Stimulated activated CD4-positive, alpha-beta T cell treated with anti-CD3 and anti-CD28 coated beads, TNF-alpha, amount 100 ng/mL, for 48 hours (primary cell): ENCODE measurements around the gene MBNL2.

Experiments
- DNase-seq, 3 donors: peaks; one replicate each; pipeline ENCODE4 v3.0.0-alpha.2; 2020; ENCODE audit warnings: low read depth in 3 of 3

Gene MBNL2

DNA sequence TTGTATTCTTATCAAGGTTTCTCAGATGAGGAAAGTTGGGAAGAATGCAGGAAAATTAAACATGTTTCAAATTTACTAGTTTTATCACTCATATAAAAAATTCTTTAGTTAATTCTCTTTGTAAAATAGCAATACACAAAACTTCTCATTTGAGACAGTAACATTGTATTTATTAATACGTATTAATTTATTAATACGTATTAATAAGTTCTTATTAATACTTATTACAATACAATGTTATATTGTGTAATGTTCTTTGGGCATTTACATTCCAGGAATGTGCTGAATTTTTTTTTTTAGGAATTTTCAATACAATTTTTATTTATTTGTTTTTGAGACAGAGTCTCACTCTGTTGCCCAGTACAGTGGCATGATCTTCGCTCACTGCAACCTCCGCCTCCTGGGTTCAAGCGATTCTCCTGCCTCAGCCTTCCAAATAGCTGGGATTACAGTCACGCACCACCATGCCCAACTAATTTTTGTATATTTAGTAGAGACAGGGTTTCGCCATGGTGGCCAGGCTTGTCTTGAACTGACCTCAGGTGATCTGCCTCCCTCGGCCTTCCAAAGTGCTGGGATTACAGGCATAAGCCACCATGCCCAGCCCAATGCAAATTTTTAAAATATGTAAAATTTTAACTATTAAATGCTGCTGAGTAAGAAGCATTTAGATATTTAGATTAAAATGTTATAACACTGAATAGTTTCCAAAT lies 31.6 kb downstream of the MBNL2 start:
- no peak for DNase-seq

DNA sequence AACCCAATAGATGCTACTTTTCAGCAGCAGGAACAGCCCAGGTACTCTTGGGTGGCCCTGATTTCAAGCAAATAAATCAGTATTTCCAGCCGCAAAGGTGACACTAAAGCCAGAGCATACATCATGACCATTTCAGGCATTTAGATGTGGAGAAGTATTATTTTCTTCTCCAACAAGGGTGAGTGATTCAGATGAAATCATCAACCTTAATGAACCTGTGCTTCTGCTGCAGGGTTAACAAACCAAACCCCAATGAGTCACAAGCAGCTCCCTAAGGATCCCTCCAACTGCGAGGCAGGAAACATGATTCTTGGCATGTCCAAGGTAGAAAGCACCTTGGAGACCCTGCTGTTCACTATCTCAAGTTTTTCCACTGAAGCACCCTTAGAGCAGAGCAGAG lies 32.7 kb downstream of the MBNL2 start:
- DNase-seq: no peak

DNA sequence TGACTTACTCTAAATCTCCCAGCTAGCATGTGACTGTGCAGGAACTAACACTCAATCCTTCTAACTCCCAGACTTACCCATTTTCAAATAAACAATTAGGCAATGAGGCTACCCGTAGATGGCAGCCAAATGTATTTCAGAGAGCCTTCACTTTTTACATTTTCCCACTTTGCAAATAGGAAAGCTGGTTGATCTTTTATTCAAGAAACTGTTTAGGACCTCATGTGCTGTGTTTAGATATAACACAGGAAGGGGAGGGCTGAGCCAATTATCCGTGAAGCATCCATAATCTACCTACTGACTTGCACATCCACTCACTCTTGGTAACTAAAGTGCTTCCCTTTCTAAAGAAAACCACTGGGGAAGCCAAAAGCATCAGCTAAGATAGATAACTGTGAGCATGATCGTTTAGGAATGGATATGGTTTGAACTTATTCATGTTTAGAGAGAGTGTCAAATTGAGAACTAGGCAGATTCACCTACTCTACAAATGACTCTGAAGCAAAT lies 33.4 kb downstream of the MBNL2 start:
- no peak for DNase-seq

DNA sequence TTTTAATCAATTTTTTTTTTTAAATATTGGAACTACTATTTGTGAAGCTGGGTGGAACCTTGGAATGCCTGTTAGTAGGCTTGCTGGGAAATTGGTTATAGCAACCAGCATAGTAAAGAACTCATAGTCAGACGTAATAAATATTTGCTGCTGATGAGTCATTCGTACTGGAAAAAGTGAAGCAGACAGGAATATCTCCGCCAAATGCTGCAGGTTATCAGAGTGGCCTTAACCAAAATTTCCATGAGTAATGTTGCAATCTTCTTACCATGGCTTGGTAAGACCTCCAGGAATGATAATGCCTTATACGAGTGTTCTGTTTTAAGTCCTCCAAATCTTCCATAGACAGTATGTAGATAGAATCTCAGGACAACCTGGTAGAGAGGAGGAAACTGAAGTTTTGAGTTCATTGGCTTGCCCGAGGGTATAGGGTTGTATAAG lies 34.2 kb downstream of the MBNL2 start:
- no peak for DNase-seq

DNA sequence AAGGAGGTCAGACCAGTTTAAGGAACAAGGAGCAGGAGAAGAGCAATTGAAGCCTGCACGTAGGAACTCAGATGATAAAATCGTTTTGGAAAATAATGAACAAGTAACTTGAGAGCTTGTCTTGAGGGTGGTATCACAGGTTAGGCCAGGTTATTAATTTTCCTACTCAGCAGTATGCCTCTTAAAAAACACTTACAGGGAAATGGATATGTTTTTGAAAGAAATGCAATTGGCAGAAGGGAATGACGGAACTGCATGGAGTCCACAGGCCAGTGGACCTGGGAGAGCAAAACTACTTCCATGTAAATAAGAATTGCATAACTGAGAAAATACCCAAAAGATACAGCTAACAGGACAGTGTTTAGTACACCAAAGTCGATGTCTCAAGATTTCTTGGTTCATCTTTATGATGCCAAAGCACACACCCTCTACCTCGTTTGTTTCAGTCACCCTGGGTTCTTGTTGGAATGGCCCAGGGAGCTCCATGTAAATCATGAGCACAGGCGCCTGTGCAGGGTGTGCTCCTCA lies 35.2 kb downstream of the MBNL2 start:
- no peak for DNase-seq

DNA sequence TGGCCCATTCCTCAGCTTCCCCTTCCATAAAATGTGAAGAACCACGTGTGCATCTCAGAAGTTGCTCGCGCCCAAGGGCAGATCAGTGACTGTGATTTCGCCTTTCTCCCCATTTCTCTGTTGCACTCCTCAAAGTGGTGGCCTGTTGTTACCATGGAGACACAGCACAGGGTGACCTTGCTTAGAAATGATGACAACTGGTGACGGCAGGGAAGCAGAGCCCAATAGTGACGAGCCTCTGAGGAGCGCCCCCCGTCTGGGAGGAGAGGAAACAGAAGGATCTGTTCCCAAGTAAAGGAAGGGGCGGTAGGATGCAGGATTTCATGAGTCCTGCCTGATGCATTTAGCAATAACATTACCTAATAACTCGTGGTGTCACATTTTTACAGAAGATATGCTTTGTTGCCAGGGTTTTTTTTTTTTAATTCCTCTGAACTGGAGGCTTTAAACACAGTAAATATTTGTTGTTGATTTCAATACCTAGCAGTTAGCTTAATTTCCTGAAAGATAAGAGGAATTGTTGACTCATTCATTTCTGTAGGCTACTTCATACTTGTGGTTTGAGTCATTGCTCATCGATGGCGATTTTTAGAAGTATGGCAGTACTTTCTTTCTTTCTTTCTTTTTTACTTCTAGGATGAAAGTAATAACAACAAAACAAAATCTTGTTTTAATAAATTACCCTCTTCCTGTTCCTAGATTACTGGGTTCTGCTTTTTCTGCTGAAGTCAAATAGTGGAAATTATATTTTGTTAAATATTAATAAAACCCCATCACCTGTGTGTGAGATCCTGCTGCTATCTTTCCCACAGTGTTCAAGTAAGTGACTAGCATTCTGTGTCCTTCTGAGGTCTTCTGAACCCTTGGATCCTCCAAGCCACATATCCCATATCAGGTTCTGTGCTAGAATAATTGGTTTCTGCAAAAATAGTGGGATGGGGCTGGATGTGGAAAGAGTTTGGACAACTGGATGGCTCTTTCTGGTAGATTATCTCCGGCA lies 36.0 kb downstream of the MBNL2 start:
- no peak for DNase-seq

DNA sequence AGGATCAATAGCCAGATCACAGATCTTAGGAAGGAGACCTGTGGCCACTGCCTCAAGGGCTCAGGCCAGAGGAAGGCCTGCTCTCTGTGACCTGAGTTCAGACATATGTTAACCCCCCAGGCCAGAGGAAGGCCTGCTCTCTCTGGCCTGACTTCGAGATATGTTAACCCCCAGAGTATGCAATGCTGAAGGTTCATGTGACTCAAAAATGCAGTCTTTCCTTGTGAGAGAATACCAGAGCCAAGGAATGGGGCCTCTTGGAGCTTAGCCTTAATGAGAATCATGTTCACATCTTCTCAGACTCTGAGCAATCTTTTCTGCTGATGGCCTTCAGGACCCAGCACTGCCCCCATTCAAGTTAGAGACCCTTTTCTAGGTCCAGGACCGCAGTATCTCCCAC lies 36.7 kb downstream of the MBNL2 start:
- DNase-seq: no peak

DNA sequence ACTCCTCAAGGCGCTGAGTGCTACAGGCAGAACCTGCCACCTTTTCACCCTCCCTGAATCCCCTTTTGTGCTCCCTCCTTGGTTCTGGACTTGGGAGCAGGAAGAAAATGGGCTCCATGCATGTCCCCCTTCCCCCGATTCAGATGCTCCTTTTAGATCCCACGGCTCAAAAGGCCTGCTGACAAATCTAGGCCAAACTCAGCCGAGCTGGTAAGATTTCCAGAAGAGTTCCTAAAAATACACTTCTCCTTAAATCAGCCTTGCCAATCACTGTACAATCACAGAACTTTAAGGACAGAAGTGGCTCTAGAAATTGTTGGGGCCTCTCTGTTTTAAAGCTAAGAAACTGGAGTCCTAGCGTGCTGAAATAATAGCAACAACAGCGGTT lies 37.3 kb downstream of the MBNL2 start:
- no peak for DNase-seq

DNA sequence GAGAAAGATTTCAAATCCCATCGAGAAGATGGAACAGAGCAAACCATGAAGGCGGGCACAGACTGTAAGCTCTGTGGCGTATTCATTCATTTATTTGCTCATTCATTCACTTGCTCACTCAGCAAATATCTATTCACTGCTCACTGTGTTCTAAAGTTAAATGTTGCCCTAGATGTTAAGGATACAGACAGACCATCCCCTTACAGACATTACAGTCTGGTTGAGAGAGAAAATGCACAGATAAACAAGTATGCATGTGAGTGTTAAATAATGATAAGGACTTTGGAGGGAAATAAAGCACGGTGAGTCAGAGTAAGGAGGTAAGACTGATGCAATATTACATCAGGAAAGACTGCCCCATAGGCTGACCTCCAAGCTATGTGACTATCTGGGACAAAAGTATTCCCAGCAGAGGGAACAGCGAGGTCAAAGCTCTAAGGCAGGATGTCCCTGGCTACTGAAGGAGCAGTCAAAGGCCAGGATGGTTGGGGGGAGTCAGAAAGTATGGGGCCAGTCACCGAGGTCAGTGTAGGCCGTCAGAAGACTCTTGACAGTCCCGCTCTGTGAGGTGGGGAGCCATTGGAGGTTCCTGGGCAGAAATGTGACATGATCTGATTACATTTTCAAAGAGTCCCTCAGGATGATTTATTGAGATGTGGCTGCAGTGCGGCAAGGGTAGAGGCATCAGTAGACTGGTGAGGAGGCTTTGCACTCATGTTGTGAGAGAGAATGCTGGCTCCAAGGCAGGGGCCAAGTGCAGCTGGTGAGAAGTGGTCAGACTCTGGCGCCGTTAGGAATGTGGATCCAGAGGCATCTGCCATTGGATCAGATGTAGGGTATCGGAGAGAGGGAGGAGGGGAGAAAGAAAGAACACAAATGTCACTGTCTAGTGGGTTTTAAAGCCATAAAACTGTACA lies 37.9 kb downstream of the MBNL2 start:
- DNase-seq: no peak

DNA sequence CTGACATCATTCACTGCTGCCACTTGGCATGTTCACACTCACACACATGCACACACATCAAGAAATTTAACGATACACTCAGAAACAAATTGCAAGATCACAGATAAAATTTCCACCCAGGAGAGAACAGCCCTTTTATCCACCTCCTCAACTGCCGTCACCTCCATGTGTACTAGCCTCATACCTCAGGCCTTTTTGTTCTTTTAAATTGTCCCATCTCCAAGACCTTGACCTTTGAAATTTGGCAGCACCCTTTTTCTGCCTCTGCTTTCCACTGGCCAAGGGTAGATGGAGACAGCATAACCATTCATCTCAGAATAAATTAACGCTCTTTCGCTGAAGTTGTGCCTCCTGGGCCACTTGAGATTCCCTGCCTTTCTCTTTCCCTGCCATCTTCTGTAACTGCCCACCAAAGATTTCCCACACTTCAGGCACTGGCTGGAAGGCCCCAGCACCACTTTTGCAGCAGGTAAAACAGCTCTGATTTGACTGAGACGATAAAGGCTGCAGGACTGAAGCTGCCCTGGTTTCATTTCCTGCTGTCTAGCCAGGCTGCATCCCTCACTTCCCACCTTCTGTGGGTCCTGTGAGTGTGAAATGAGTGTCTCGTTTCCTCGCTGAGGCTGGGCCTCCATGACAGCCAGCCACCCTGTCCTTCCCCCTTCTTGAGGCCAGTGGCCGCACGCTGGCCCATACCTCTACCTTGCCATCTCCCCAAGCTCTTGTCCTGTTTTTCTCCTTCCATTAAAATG lies 39.3 kb downstream of the MBNL2 start:
- DNase-seq: no peak

DNA sequence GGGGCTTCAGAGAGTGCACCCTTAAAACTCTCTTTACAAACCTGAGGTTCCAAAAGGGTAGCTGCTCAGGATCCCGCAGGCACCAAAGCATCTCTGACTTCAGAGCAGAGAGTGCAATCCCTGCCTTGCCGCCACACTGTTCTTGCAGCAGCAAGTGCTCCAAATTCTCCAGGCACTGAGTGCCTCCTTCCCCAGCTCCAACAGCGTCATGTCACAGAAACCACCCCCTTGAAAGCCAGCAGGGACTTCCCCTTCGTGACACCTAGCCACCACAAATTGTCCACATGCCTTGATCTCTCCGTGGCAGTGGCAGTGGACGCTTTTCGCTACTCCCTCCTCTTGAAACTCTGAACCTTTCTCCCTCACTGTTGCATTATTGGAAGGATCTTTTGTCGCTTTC lies 39.9 kb downstream of the MBNL2 start:
- DNase-seq: no peak

DNA sequence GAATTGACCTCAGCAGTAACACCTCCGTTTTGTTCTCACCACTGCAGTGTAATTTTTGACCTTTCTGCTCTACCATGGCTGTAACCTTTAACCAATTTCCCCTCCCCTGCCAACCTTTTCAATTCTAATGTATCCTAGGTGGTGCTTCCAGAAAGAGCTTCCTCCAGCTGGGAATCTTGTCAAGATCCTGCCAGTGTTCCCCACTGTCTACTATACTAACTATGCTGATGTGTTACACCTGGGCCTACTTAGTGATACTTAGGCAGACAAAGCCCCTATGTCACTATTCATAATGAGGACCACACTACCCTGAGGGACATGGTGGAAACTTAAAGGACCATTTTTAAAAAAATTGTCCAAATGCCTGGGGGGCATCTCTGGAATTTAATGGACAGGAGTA lies 41.0 kb downstream of the MBNL2 start:
- DNase-seq: no peak

DNA sequence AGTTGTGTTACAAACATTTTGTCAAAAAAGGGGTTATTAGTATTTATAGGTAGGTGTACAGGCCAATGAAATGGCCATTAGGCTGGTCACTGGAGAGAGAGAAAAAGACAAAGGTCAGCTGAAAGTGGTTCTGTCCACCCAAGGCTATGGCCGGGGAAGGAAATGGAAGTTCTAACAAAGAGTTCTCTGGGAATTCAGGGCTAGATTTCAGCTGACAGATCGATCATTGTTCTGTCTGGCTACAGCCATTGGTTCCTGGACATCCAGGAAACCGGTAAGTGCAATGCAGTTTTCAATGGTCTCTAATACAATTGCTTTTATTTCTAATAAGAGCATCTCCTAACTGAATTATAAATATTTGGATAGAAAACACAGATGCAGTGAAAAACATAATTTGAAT lies 42.5 kb downstream of the MBNL2 start:
- no peak for DNase-seq

DNA sequence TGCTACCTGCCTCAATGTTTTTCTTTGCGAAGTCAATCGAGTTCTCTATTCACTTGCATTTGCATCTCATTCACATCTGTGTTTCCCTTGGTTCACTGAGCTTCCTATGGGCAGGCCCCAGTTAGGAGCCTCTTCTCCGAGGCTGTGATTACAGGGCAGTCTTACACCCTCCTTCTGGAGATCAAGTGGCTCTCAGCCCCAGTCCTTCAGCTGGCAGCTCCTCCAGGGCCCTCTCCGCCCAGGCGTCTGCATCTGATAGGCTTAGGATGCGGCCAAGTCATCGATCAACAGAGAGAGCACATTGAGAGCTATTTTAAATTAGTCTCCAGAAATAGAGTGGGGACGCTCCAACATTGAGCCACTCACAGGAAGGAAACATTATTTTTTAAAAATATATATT lies 44.2 kb downstream of the MBNL2 start:
- no peak for DNase-seq

DNA sequence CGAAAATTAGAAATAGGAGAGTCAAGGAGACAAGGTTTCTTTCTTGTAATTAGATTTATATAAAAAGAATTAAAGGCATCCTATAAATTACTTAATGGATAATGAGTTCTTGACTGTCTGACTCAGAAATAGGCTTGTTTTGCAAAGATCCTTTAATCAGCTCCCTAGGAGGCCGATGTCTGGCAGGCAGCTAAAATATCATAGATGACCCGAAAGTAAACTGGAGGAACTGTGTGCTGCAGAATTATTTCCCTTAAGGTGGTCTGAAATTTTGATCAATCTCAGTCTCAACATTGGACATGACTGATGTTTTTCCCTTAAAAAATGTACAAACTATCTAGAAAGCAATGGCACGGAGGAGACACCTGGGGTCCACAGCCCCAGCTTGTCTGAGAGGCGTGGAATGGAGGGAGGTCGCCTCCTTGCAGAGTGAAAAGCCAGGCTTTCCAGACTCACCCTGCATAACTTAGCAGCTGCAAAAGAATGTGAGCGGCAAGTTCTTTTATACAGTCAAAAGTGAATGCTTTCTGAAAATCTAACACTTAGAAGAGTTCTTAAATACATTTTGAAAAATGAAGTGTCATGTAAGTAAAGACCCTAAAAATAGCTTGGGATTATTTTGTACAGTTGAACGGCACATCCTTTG lies 44.8 kb downstream of the MBNL2 start:
- DNase-seq: no peak

DNA sequence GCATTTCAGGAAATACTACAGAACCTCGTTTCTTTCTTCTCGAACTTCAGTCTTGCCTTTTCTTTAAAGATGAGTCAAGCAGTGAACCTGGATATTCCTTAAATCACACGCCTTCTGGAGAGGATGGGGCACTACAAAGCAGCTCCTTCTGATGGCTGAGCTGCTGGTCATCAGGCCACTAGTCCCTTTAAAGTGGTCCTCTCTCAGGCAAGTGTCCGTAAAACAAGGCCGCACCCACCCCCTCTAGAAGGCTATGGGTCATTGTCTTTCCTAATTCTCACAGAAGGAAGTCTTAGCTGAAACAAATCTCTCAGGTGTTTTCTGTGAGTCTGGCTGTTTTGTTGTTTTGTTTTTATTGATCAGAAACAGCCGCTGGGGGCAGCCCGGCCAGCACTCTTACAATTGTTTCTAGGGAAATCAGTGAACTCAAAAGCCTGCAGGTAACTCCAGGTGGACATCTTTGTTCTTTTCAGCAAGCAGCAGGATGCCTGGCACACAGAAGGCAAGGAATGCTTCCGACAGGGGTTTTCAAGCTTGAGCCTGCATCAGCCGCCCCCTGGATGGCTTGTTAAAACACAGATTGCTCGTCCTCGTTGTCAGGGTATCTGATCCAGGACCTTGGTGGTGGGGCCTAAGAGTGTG lies 45.4 kb downstream of the MBNL2 start:
- no peak for DNase-seq

DNA sequence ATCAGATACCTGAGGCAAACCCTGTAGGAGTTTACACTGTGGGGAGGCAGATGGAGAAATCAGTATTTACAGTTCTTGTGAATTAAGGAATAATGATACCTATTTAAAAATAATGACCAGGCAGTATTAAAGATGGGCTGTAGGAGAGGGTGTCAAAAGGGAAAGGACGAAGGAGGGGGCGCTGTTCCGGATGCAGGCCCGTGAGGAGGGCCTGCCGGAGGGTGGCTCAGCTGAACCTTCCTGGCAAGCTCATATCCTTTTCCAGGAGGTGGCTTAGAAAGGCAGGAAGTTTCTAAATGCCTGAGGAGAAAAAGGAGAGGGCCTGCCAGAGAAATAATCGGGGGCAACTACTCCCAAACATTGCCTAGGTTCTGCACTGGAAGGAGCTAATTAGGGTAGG lies 46.6 kb downstream of the MBNL2 start:
- no peak for DNase-seq

DNA sequence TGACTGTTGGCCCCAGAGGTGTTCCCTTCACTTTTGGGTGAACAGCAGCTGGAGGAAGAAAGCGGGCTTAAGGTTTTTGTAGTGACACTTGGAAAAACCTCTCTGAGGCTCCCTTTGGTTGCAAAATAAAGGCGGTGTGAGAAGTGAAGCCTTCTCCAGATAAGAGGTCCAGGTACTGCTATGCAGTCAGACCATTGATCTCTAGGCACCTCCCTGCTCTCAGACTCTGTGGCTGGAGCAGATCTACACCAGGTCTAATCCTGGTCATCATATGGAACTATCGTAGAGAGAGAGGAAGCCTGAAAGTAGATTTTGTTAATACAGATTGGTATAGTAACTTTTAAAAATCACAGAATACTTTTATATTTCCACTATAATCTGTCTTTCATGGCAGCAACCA lies 47.5 kb downstream of the MBNL2 start:
- DNase-seq: no peak

DNA sequence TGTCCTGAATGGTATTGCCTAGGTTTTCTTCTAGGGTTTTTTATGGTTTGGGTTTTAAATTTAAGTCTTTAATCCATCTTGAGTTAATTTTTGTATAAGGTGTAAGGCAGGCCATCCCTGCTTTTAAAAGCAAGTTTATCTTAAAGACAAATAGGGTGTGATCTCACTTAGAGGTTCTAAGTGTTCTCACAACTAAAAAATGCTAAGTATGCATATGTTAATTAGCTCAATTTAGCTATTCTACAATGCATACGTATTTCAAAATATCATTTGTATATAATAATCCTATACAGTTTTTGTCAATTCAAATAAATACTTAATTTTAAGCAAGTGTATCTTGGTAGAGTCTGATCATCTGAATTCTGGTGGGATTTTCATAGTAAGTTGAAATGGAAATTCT lies 50.4 kb downstream of the MBNL2 start:
- DNase-seq: no peak

DNA sequence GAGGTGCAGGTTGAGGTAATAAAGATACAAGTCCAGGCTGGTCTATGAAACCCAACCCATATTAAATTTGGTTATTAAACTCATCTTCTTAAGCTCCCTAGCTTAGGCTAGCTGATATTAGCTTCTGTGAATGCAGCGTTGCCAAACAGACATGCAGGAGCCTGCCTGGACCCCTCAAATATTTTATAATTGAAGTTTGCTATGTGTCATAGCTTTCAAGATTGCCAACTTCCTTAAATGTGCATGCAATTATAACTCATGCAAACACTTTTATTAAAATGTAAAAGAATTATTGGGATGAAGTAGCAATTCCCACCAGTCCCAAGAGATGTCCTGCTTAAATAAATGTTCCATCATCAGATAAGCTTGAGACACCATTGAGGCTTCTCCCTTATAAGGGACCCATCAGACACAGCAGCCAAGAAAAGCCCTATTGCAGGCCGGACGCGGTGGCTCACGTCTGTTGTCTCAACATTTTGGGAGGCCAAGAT lies 51.3 kb downstream of the MBNL2 start:
- DNase-seq: no peak
